HL-60 (cell line): Measurements from ENCODE around the gene EEF1G.

Experiments
- DNase-seq, 2 experiments: peaks; one replicate each; pipeline ENCODE4 v3.0.0-alpha.2; 2010 to 2020; ENCODE audit warnings: low read depth in 1 of 2, low spot score in 1 of 2
- H3K27ac ChIP-seq: fragments of 250-450 bp; sonication (Bioruptor Pico); replicated peaks from 2 replicates; pipeline ENCODE4 v1.5.1; 2020; ENCODE audit warnings: mild to moderate bottlenecking, moderate library complexity
- H3K27me3 ChIP-seq: fragments of 250-450 bp; sonication (Bioruptor Pico); 2 replicates; pipeline ENCODE4 v1.5.1; 2021; ENCODE audit warnings: mild to moderate bottlenecking, moderate library complexity; ENCODE audit not compliant: insufficient read depth, poor library complexity, severe bottlenecking
- H3K4me3 ChIP-seq: replicated peaks from 2 replicates; pipeline ENCODE4 v1.5.1; 2011; ENCODE audit warnings: mild to moderate bottlenecking, control low read depth, low read length; ENCODE audit not compliant: insufficient read depth
- GABPA ChIP-seq: IDR thresholded peaks from 2 replicates; pipeline ENCODE4 v1.6.1; 2012; ENCODE audit warnings: low read depth
- POLR2AphosphoS5 ChIP-seq: IDR thresholded peaks from 2 replicates; pipeline ENCODE4 v1.6.1; 2012; ENCODE audit warnings: low read depth
- SPI1 ChIP-seq: IDR thresholded peaks from 2 replicates; pipeline ENCODE4 v1.6.1; 2012; ENCODE audit warnings: low read depth, mild to moderate bottlenecking, borderline replicate concordance
- TF ChIP-seq, protein P1 (sequence below): IDR thresholded peaks from one replicate; pipeline ENCODE4 v1.5.1; 2011; ENCODE audit warnings: low read length, control low read depth, inconsistent platforms; ENCODE audit not compliant: insufficient read depth
- TF ChIP-seq, protein P2 (sequence below): IDR thresholded peaks from 2 replicates; pipeline ENCODE4 v1.6.1; 2012; ENCODE audit warnings: low read depth; ENCODE audit not compliant: insufficient replicate concordance

The EEF1G gene

DNA sequence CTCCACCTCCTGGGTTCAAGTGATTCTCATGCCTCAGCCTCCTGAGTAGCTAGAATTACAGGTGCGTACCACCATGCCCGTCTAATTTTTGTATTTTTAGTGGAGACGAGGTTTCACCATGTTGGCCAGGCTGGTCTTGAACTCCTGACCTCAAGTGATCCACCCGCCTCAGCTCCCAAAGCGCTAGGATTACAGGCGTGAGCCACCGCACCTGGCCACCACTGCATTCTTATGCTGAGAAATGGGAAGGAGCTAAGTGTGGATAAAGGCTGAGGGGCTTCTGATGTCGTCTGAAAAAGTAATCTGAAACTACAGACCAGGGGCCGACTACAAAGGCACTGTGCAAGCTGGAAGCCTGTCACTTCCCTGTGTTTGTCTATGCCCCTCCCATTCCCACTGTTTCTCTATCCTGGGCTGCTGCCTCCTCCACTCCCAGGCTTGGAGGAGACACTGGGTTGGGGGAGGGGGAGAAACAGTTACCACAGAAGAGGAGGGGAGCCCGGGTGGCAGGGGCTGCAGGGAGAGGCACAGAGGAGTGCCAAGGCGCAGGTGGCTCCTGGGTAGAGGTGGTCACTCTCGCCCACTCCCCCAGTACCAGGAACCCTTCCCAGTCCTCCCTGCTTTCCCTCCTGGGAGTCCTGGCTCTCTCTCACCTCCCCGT is 30.9 kb upstream of the EEF1G start:
- DNase-seq, result no peak
- TF ChIP-seq, protein P1, sequence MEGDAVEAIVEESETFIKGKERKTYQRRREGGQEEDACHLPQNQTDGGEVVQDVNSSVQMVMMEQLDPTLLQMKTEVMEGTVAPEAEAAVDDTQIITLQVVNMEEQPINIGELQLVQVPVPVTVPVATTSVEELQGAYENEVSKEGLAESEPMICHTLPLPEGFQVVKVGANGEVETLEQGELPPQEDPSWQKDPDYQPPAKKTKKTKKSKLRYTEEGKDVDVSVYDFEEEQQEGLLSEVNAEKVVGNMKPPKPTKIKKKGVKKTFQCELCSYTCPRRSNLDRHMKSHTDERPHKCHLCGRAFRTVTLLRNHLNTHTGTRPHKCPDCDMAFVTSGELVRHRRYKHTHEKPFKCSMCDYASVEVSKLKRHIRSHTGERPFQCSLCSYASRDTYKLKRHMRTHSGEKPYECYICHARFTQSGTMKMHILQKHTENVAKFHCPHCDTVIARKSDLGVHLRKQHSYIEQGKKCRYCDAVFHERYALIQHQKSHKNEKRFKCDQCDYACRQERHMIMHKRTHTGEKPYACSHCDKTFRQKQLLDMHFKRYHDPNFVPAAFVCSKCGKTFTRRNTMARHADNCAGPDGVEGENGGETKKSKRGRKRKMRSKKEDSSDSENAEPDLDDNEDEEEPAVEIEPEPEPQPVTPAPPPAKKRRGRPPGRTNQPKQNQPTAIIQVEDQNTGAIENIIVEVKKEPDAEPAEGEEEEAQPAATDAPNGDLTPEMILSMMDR, result no peak
- TF ChIP-seq GABPA (no peak), POLR2AphosphoS5 (no peak), SPI1 (no peak)
- TF ChIP-seq, protein P2, sequence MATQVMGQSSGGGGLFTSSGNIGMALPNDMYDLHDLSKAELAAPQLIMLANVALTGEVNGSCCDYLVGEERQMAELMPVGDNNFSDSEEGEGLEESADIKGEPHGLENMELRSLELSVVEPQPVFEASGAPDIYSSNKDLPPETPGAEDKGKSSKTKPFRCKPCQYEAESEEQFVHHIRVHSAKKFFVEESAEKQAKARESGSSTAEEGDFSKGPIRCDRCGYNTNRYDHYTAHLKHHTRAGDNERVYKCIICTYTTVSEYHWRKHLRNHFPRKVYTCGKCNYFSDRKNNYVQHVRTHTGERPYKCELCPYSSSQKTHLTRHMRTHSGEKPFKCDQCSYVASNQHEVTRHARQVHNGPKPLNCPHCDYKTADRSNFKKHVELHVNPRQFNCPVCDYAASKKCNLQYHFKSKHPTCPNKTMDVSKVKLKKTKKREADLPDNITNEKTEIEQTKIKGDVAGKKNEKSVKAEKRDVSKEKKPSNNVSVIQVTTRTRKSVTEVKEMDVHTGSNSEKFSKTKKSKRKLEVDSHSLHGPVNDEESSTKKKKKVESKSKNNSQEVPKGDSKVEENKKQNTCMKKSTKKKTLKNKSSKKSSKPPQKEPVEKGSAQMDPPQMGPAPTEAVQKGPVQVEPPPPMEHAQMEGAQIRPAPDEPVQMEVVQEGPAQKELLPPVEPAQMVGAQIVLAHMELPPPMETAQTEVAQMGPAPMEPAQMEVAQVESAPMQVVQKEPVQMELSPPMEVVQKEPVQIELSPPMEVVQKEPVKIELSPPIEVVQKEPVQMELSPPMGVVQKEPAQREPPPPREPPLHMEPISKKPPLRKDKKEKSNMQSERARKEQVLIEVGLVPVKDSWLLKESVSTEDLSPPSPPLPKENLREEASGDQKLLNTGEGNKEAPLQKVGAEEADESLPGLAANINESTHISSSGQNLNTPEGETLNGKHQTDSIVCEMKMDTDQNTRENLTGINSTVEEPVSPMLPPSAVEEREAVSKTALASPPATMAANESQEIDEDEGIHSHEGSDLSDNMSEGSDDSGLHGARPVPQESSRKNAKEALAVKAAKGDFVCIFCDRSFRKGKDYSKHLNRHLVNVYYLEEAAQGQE, result no peak
- Histone ChIP-seq H3K27me3 (no peaks in the 10 kb centered on the region), H3K27ac (no peak overlapping the region), H3K4me3 (no peak overlapping the region)

DNA sequence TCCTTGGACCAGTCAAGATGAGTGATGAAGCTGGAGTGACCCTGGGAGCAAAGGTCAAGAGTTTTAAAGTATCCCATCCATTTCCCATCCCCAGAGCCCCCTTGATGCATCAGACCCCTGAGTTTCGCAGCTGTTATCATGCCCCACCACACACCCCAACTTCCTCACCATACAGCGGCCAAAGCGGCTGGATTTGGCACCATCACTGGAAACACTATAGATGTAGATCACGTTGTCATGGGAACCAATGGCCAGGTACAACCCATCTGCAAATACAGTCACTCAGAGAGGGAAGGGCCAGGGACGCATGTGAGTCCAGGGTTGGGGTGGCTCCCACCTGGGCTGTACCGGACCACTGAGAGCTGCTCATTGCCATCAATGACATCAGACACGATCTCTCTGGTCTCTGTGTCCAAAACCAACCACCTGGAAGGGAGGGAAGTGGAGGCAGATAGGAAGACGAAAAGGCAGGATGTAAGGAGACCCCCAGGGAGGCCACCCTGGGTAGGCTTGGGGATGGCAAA is 30.1 kb upstream of the EEF1G start:
- TF ChIP-seq POLR2AphosphoS5, result no peak
- TF ChIP-seq, protein P2, result no peak
- no peak for TF ChIP-seq SPI1
- TF ChIP-seq GABPA, result no peak
- TF ChIP-seq, protein P1, result no peak
- no peak for DNase-seq
- H3K27me3 ChIP-seq, result no peaks in the 10 kb centered on the region
- no peak overlapping the region for H3K4me3 ChIP-seq
- no peak overlapping the region for H3K27ac ChIP-seq

DNA sequence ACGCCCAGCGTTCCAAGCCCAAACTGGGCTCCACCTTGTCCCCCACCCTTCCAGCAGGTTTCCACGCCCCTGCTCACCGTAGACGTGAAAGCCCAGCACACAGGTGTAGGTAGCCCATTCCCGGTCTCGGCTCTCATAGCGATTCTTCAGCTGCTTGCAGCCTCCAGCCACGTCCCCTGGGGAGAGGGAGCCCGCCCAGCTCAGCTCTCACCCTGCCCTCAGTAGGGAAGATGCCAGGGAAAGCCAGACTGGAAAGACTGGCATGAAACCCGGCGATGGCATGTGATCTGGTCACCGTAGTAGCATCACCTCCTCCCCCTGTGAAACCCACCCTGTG is 29.3 kb upstream of the EEF1G start:
- no peak overlapping the region for H3K4me3 ChIP-seq
- H3K27me3 ChIP-seq, result no peaks in the 10 kb centered on the region
- TF ChIP-seq, protein P1, result no peak
- TF ChIP-seq SPI1 (no peak), GABPA (no peak), POLR2AphosphoS5 (no peak)
- TF ChIP-seq, protein P2, result no peak
- DNase-seq, result no peak
- no peak overlapping the region for H3K27ac ChIP-seq
